Gastroesophageal sphincter (tissue), 3 donors: ENCODE results near the gene ALG6.

Source experiments
- CTCF ChIP-seq, 4 experiments: fragments of 200-600 bp in 2 of 4; fragments of 450-650 bp in 2 of 4; sonication (generic) in 1 of 4; IDR thresholded peaks; one replicate each; pipeline ENCODE4 v1.5.1; 2017 to 2019; ENCODE audit warnings: antibody characterized with exemption in 4 of 4, mild to moderate bottlenecking in 2 of 4, moderate library complexity in 2 of 4
- POLR2AphosphoS5 ChIP-seq: sonication (generic); formaldehyde crosslinking; IDR thresholded peaks from one replicate; pipeline ENCODE4 v1.6.1; 2017; ENCODE audit warnings: antibody characterized with exemption

GRCh38 chr1:63475761-63476160 lies 108.3 kb downstream of the ALG6 start:
- TF ChIP-seq CTCF (IDR thresholded peaks at IDR 0.05), result no peak
- TF ChIP-seq POLR2AphosphoS5, result no peak
